K562 (cell line): Measurements from ENCODE around the gene MPRIP.

Experiments
- ATF3 ChIP-seq, 2 experiments: fragments of 450-650 bp in 1 of 2; sonication (generic) in 1 of 2; formaldehyde crosslinking in 1 of 2; IDR thresholded peaks in 1 of 2; conservative IDR thresholded peaks in 1 of 2; 2 replicates each; pipeline versions ENCODE4 v1.6.1 to v1.8.1; 2016 to 2023; ENCODE audit warnings: mild to moderate bottlenecking in 2 of 2, moderate library complexity in 2 of 2, inconsistent platforms in 1 of 2, missing genetic modification reagents in 1 of 2
- EZH2 ChIP-seq: IDR thresholded peaks from 2 replicates; pipeline ENCODE4 v1.6.1; 2012; ENCODE audit warnings: low read depth, mild to moderate bottlenecking, inconsistent platforms, low read length, borderline replicate concordance
- FOSL1 ChIP-seq: fragments of 200-800 bp; sonication (Bioruptor generic); conservative IDR thresholded peaks from 2 replicates; pipeline ENCODE4 v1.6.1; 2016; ENCODE audit warnings: missing genetic modification characterization, missing compliant biosample characterization
- JUNB ChIP-seq: fragments of 450-650 bp; formaldehyde crosslinking; conservative IDR thresholded peaks from 2 replicates; pipeline ENCODE4 v1.4.0; 2020; ENCODE audit warnings: mild to moderate bottlenecking
- TF ChIP-seq, protein P1 (sequence below), 3 experiments: IDR thresholded peaks in 2 of 3; conservative IDR thresholded peaks in 1 of 3; 2 replicates each; pipeline ENCODE4 v1.5.1; 2011 to 2012; ENCODE audit warnings: low read length in 3 of 3, mild to moderate bottlenecking in 3 of 3, control low read depth in 2 of 3, improper control_type of control experiment in 1 of 3, inconsistent platforms in 1 of 3, low read depth in 1 of 3, mixed read lengths in 1 of 3, moderate library complexity in 1 of 3; ENCODE audit not compliant: insufficient read depth in 2 of 3

DNA sequence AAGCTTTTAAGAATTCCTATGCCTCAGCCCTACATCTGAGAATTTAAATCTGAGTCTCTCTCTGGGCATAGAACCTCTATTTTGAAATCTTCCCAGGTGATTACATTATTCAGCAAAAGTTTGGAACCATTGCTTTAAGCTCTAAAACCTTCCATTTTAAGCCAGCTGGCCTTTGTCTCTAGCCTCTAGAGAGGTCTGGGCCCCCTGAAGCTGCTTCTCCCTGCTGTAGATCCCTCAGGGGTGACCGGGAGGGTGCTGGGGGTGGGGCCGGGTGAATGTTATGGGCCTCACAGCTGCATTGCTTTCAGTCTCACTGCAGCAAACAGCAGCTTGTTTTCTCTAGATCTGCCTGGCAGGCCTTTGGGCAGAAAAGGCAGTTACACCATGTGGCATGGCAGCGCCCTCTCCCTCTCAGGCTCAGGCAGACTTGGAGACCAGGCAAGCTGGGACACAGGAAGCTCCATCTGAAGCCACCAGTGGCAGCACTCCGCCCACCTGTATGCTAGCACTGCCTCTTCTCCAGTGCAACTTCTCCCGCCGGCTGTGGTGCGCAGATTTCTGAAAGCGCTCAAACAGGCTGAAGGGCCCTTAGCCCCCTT lies 66.3 kb downstream of the MPRIP start:
- TF ChIP-seq, protein P1, sequence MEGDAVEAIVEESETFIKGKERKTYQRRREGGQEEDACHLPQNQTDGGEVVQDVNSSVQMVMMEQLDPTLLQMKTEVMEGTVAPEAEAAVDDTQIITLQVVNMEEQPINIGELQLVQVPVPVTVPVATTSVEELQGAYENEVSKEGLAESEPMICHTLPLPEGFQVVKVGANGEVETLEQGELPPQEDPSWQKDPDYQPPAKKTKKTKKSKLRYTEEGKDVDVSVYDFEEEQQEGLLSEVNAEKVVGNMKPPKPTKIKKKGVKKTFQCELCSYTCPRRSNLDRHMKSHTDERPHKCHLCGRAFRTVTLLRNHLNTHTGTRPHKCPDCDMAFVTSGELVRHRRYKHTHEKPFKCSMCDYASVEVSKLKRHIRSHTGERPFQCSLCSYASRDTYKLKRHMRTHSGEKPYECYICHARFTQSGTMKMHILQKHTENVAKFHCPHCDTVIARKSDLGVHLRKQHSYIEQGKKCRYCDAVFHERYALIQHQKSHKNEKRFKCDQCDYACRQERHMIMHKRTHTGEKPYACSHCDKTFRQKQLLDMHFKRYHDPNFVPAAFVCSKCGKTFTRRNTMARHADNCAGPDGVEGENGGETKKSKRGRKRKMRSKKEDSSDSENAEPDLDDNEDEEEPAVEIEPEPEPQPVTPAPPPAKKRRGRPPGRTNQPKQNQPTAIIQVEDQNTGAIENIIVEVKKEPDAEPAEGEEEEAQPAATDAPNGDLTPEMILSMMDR (IDR thresholded peaks at IDR 0.05 in 2 of 3, conservative IDR thresholded peaks at IDR 0.05 in 1 of 3; ENCODE audit: insufficient read depth in 2 of 3, low read depth in 1 of 3, low read length in 3 of 3): no peak
- TF ChIP-seq FOSL1 (tag) (no peak), ATF3 (IDR thresholded peaks at IDR 0.05) (no peak), ATF3 (CRISPR knock-in tag; conservative IDR thresholded peaks at IDR 0.05) (no peak), EZH2 (no peak), JUNB (CRISPR knock-in tag) (no peak)
